Smooth muscle cell (in vitro differentiated cells): ENCODE data around the gene PLCG1. TPM values are rescaled to one million over a fixed set of nuclear protein-coding genes. Genes with fewer than 3 reads are reported as not detected.

Experiments used
- DNase-seq: peaks from one replicate; lab custom pipeline; 2025; ENCODE audit not compliant: unreplicated experiment; lab: John Stamatoyannopoulos, UW
- H2AFZ ChIP-seq: fragments of 200-600 bp; sonication (generic); 2 replicates; pipeline ENCODE4 v1.6.0; 2016; ENCODE audit warnings: antibody characterized with exemption, low read depth, mild to moderate bottlenecking
- H3F3A ChIP-seq: fragments of 200-600 bp; sonication (generic); 2 replicates; pipeline ENCODE4 v1.6.0; 2017; ENCODE audit warnings: antibody characterized with exemption, low read depth
- H3K27ac ChIP-seq: fragments of 200-600 bp; sonication (generic); 2 replicates; pipeline ENCODE4 v1.5.1; 2016; ENCODE audit warnings: low read depth, mild to moderate bottlenecking
- H3K27me3 ChIP-seq: fragments of 200-600 bp; sonication (generic); 2 replicates; pipeline ENCODE4 v1.6.1; 2016; ENCODE audit warnings: low read depth, mild to moderate bottlenecking
- H3K36me3 ChIP-seq: fragments of 200-600 bp; sonication (generic); 2 replicates; pipeline ENCODE4 v1.5.1; 2016; ENCODE audit warnings: low read depth
- H3K4me1 ChIP-seq: fragments of 200-600 bp; sonication (generic); 2 replicates; pipeline ENCODE4 v1.5.1; 2016; ENCODE audit warnings: low read depth
- H3K4me2 ChIP-seq: fragments of 200-600 bp; sonication (generic); 2 replicates; pipeline ENCODE4 v1.6.0; 2016; ENCODE audit warnings: mild to moderate bottlenecking
- H3K4me3 ChIP-seq: fragments of 200-600 bp; sonication (generic); 2 replicates; pipeline ENCODE4 v1.5.1; 2016; ENCODE audit warnings: mild to moderate bottlenecking
- H3K79me2 ChIP-seq: fragments of 200-600 bp; sonication (generic); 2 replicates; pipeline ENCODE4 v1.6.0; 2016; ENCODE audit warnings: low read depth, mild to moderate bottlenecking
- H3K9ac ChIP-seq: fragments of 200-600 bp; sonication (generic); 2 replicates; pipeline ENCODE4 v1.6.0; 2016; ENCODE audit warnings: low read depth
- H3K9me3 ChIP-seq: fragments of 200-600 bp; sonication (generic); replicated peaks from 2 replicates; pipeline ENCODE4 v1.5.1; 2016; ENCODE audit warnings: low read depth
- H4K20me1 ChIP-seq: fragments of 200-600 bp; sonication (generic); 2 replicates; pipeline ENCODE4 v1.6.0; 2016; ENCODE audit warnings: low read depth
- CTCF ChIP-seq: fragments of 200-600 bp; sonication (generic); IDR thresholded peaks from 2 replicates; pipeline ENCODE4 v1.5.1; 2017; ENCODE audit warnings: borderline replicate concordance, mild to moderate bottlenecking, antibody characterized with exemption; ENCODE audit not compliant: insufficient read depth, poor library complexity, severe bottlenecking
- WGBS: methylation state at CpG from one replicate; pipeline ENCODE4 v1.1.7; 2016; ENCODE audit warnings: low lambda C conversion rate; 5-methylcytosine and 5-hydroxymethylcytosine counted together
- polyA plus RNA-seq: library from polyadenylated mRNA; unstranded; fragments of >200 nt; fragmentation: Nextera tagmentation; extraction: Ambion mirVana; gene quantifications from 2 replicates; pipeline ENCODE4 v1.2.1, GENCODE V29; 2016
- total RNA-seq: library from RNA; depleted of rRNA; stranded (reverse); fragments of >200 nt; gene quantifications from 2 replicates; pipeline ENCODE4 v1.2.3, GENCODE V29; 2014

Gene PLCG1
- total and polyA plus RNA-seq, 2 experiments from 2014 or later: 36.9 to 45.2 TPM

- Histone ChIP-seq H4K20me1 (no peaks in the 10 kb centered on the region), H3K36me3 (peaks cover 32% of the 10 kb centered on the region), H3K9ac (no peak overlapping the region), H3K4me3 (no peak overlapping the region), H3K79me2 (no peaks in the 10 kb centered on the region), H3F3A (peaks cover 10% of the 10 kb centered on the region), H3K4me2 (no peak overlapping the region), H3K9me3 (no peaks in the 10 kb centered on the region), H3K27ac (no peak overlapping the region), H3K4me1 (no peaks in the 10 kb centered on the region), H3K27me3 (no peaks in the 10 kb centered on the region), H2AFZ (no peak overlapping the region)
- no peak for TF ChIP-seq CTCF
- DNase-seq: no peak
- 97% methylated on average over 3 of the region's 3 CpGs for WGBS
Observed at GRCh38 chr20:41121399-41121798, 15.9 kb upstream of the PLCG1 start.

GRCh38 chr20:41123631-41124030 lies 13.7 kb upstream of the PLCG1 start:
- H3K79me2 ChIP-seq: no peaks in the 10 kb centered on the region
- WGBS: 99% methylated on average over 6 of the region's 6 CpGs
- H2AFZ ChIP-seq: no peak overlapping the region
- no peak overlapping the region for H3K27ac ChIP-seq
- TF ChIP-seq CTCF: no peak
- H3F3A ChIP-seq: peaks cover 10% of the 10 kb centered on the region
- no peak overlapping the region for H3K4me2 ChIP-seq
- H4K20me1 ChIP-seq: no peaks in the 10 kb centered on the region
- H3K4me1 ChIP-seq: no peaks in the 10 kb centered on the region
- H3K36me3 ChIP-seq: peaks cover 21% of the 10 kb centered on the region
- no peak for DNase-seq
- H3K9me3 ChIP-seq: no peaks in the 10 kb centered on the region
- no peaks in the 10 kb centered on the region for H3K27me3 ChIP-seq
- no peak overlapping the region for H3K4me3 ChIP-seq
- no peak overlapping the region for H3K9ac ChIP-seq

- DNase-seq: no peak
Observed at GRCh38 chr20:41124451-41125094, 12.8 kb upstream of the PLCG1 start.

More at GRCh38 chr20:41124451-41125094, 12.8 kb upstream of the PLCG1 start:
- Histone ChIP-seq H3K4me2 (no peak overlapping the region), H3K9me3 (no peaks in the 10 kb centered on the region), H3K27me3 (no peaks in the 10 kb centered on the region), H3K4me1 (no peaks in the 10 kb centered on the region), H3K27ac (no peak overlapping the region), H3K4me3 (no peak overlapping the region), H3K79me2 (no peaks in the 10 kb centered on the region), H3F3A (peaks cover 10% of the 10 kb centered on the region), H3K9ac (no peak overlapping the region), H2AFZ (no peak overlapping the region), H4K20me1 (no peaks in the 10 kb centered on the region), H3K36me3 (peaks cover 19% of the 10 kb centered on the region)
- TF ChIP-seq CTCF: no peak
- WGBS: 89% methylated on average over 3 of the region's 3 CpGs
